ENCODE data around the gene TTC7B.

The TTC7B gene

GRCh38 chr14:90523961-90524875 is 292.0 kb downstream of the TTC7B start:
- Histone ChIP-seq H3K36me3 (ENCODE audit: control insufficient read depth in 1 of 2, insufficient read depth in 2 of 2, low read length in 2 of 2) (no peaks in the 10 kb centered on the region), H3K4me2 (ENCODE audit: low read length) (no peak overlapping the region), H3K4me3 (ENCODE audit: low read depth, low read length) (no peak overlapping the region), H4K8ac (ENCODE audit: low read depth, low read length) (no peak overlapping the region), H2BK12ac (ENCODE audit: low read length) (no peak overlapping the region), H4K12ac (ENCODE audit: low read depth, low read length) (no peak overlapping the region), H3K79me1 (ENCODE audit: low read length) (no peaks in the 10 kb centered on the region), H3K9ac (ENCODE audit: low read length) (no peak overlapping the region), H4K91ac (ENCODE audit: low read depth, low read length) (no peak overlapping the region), H3K14ac (ENCODE audit: low read length) (peak overlapping the region; percentile 20), H3K4ac (ENCODE audit: low read depth, low read length) (no peak overlapping the region), H3K18ac (ENCODE audit: low read length) (no peak overlapping the region), H2AK5ac (ENCODE audit: low read length) (no peak overlapping the region), H3K23ac (ENCODE audit: low read length) (no peak overlapping the region), H3K4me1 (ENCODE audit: control insufficient read depth in 1 of 2, insufficient read depth in 2 of 2, low read length in 2 of 2) (peaks cover 5% of the 10 kb centered on the region in 2 experiments), H3K79me2 (ENCODE audit: control insufficient read depth, insufficient read depth, low read length, poor library complexity) (no peaks in the 10 kb centered on the region), H3K27me3 (ENCODE audit: insufficient read depth, low read length) (no peaks in the 10 kb centered on the region), H2BK5ac (ENCODE audit: low read depth, low read length, poor library complexity) (no peak overlapping the region), H3K9me3 (ENCODE audit: insufficient read depth, low read depth, low read length) (no peaks in the 10 kb centered on the region), H3K27ac (ENCODE audit: low read depth, low read length) (no peak overlapping the region), H2AFZ (ENCODE audit: insufficient read depth, low read length, poor library complexity) (no peak overlapping the region), H2BK120ac (ENCODE audit: insufficient read depth, low read length, poor library complexity) (no peak overlapping the region)
- DNase-seq, result no peak
- WGBS (ENCODE audit: extremely low coverage, insufficient coverage, insufficient read length), result no CpG with 5 or more reads among the region's 18 CpGs

GRCh38 chr14:90523544-90523943 is 292.7 kb downstream of the TTC7B start:
- no peak overlapping the region for H2BK12ac ChIP-seq (ENCODE audit: low read length)
- H2AK5ac ChIP-seq (ENCODE audit: low read length), result no peak overlapping the region
- no peaks in the 10 kb centered on the region for H3K27me3 ChIP-seq (ENCODE audit: insufficient read depth, low read length)
- peak; percentile 17 to 66 for DNase-seq
- H4K91ac ChIP-seq (ENCODE audit: low read depth, low read length), result no peak overlapping the region
- H3K23ac ChIP-seq (ENCODE audit: low read length), result no peak overlapping the region
- H3K9ac ChIP-seq (ENCODE audit: low read length), result no peak overlapping the region
- H4K12ac ChIP-seq (ENCODE audit: low read depth, low read length), result no peak overlapping the region
- WGBS (ENCODE audit: extremely low coverage, insufficient coverage, insufficient read length), result no CpG with 5 or more reads among the region's 8 CpGs
- H3K4me3 ChIP-seq (ENCODE audit: low read depth, low read length), result no peak overlapping the region
- H2BK5ac ChIP-seq (ENCODE audit: low read depth, low read length, poor library complexity), result no peak overlapping the region
- no peak overlapping the region for H4K8ac ChIP-seq (ENCODE audit: low read depth, low read length)
- no peaks in the 10 kb centered on the region for H3K36me3 ChIP-seq (ENCODE audit: control insufficient read depth in 1 of 2, insufficient read depth in 2 of 2, low read length in 2 of 2)
- H3K4me2 ChIP-seq (ENCODE audit: low read length), result no peak overlapping the region
- no peaks in the 10 kb centered on the region for H3K9me3 ChIP-seq (ENCODE audit: insufficient read depth, low read depth, low read length)
- no peaks in the 10 kb centered on the region for H3K79me2 ChIP-seq (ENCODE audit: control insufficient read depth, insufficient read depth, low read length, poor library complexity)
- H2BK120ac ChIP-seq (ENCODE audit: insufficient read depth, low read length, poor library complexity), result no peak overlapping the region
- H3K27ac ChIP-seq (ENCODE audit: low read depth, low read length), result no peak overlapping the region
- H3K14ac ChIP-seq (ENCODE audit: low read length), result peak overlapping the region; percentile 20
- H2AFZ ChIP-seq (ENCODE audit: insufficient read depth, low read length, poor library complexity), result no peak overlapping the region
- no peak overlapping the region for H3K18ac ChIP-seq (ENCODE audit: low read length)
- H3K4me1 ChIP-seq (ENCODE audit: control insufficient read depth in 1 of 2, insufficient read depth in 2 of 2, low read length in 2 of 2), result peaks cover 5% of the 10 kb centered on the region in 2 experiments
- H3K79me1 ChIP-seq (ENCODE audit: low read length), result no peaks in the 10 kb centered on the region
- H3K4ac ChIP-seq (ENCODE audit: low read depth, low read length), result no peak overlapping the region

- no peak overlapping the region for H4K8ac ChIP-seq (ENCODE audit: low read depth, low read length)
- no peak overlapping the region for H3K27ac ChIP-seq (ENCODE audit: low read depth, low read length)
- no CpG with 5 or more reads among the region's 21 CpGs for WGBS (ENCODE audit: extremely low coverage, insufficient coverage, insufficient read length)
- DNase-seq, result no peak
- H3K79me2 ChIP-seq (ENCODE audit: control insufficient read depth, insufficient read depth, low read length, poor library complexity), result no peaks in the 10 kb centered on the region
- H3K4me3 ChIP-seq (ENCODE audit: low read depth, low read length), result no peak overlapping the region
- H3K4me1 ChIP-seq (ENCODE audit: control insufficient read depth in 1 of 2, insufficient read depth in 2 of 2, low read length in 2 of 2), result peaks cover 5% of the 10 kb centered on the region in 2 experiments
- H2BK12ac ChIP-seq (ENCODE audit: low read length), result no peak overlapping the region
- H3K14ac ChIP-seq (ENCODE audit: low read length), result no peak overlapping the region
- no peak overlapping the region for H4K91ac ChIP-seq (ENCODE audit: low read depth, low read length)
- H3K18ac ChIP-seq (ENCODE audit: low read length), result no peak overlapping the region
- H2BK5ac ChIP-seq (ENCODE audit: low read depth, low read length, poor library complexity), result no peak overlapping the region
- no peaks in the 10 kb centered on the region for H3K27me3 ChIP-seq (ENCODE audit: insufficient read depth, low read length)
- H3K4me2 ChIP-seq (ENCODE audit: low read length), result no peak overlapping the region
- no peaks in the 10 kb centered on the region for H3K36me3 ChIP-seq (ENCODE audit: control insufficient read depth in 1 of 2, insufficient read depth in 2 of 2, low read length in 2 of 2)
- H2AFZ ChIP-seq (ENCODE audit: insufficient read depth, low read length, poor library complexity), result no peak overlapping the region
- H3K9ac ChIP-seq (ENCODE audit: low read length), result no peak overlapping the region
- no peak overlapping the region for H4K12ac ChIP-seq (ENCODE audit: low read depth, low read length)
- H2AK5ac ChIP-seq (ENCODE audit: low read length), result peak overlapping the region; percentile 1
- no peaks in the 10 kb centered on the region for H3K79me1 ChIP-seq (ENCODE audit: low read length)
- H3K23ac ChIP-seq (ENCODE audit: low read length), result no peak overlapping the region
- H3K9me3 ChIP-seq (ENCODE audit: insufficient read depth, low read depth, low read length), result no peaks in the 10 kb centered on the region
- no peak overlapping the region for H3K4ac ChIP-seq (ENCODE audit: low read depth, low read length)
- no peak overlapping the region for H2BK120ac ChIP-seq (ENCODE audit: insufficient read depth, low read length, poor library complexity)
Measured at GRCh38 chr14:90522571-90523191, 293.5 kb downstream of the TTC7B start.

GRCh38 chr14:90521930-90522483 is 294.2 kb downstream of the TTC7B start:
- Histone ChIP-seq H2AK5ac (ENCODE audit: low read length) (no peak overlapping the region), H3K4me2 (ENCODE audit: low read length) (no peak overlapping the region), H3K79me2 (ENCODE audit: control insufficient read depth, insufficient read depth, low read length, poor library complexity) (no peaks in the 10 kb centered on the region), H3K9ac (ENCODE audit: low read length) (no peak overlapping the region), H3K79me1 (ENCODE audit: low read length) (peaks cover 3% of the 10 kb centered on the region), H3K18ac (ENCODE audit: low read length) (no peak overlapping the region), H2BK5ac (ENCODE audit: low read depth, low read length, poor library complexity) (no peak overlapping the region), H3K4me3 (ENCODE audit: low read depth, low read length) (no peak overlapping the region), H3K36me3 (ENCODE audit: control insufficient read depth in 1 of 2, insufficient read depth in 2 of 2, low read length in 2 of 2) (no peaks in the 10 kb centered on the region), H3K27ac (ENCODE audit: low read depth, low read length) (no peak overlapping the region), H2BK12ac (ENCODE audit: low read length) (no peak overlapping the region), H3K4me1 (ENCODE audit: control insufficient read depth in 1 of 2, insufficient read depth in 2 of 2, low read length in 2 of 2) (peaks cover 8 to 9% of the 10 kb centered on the region in 2 experiments), H2BK120ac (ENCODE audit: insufficient read depth, low read length, poor library complexity) (no peak overlapping the region), H3K14ac (ENCODE audit: low read length) (no peak overlapping the region), H3K9me3 (ENCODE audit: insufficient read depth, low read depth, low read length) (no peaks in the 10 kb centered on the region), H3K27me3 (ENCODE audit: insufficient read depth, low read length) (no peaks in the 10 kb centered on the region), H3K23ac (ENCODE audit: low read length) (no peak overlapping the region), H3K4ac (ENCODE audit: low read depth, low read length) (no peak overlapping the region), H4K12ac (ENCODE audit: low read depth, low read length) (no peak overlapping the region), H4K8ac (ENCODE audit: low read depth, low read length) (no peak overlapping the region), H2AFZ (ENCODE audit: insufficient read depth, low read length, poor library complexity) (no peak overlapping the region), H4K91ac (ENCODE audit: low read depth, low read length) (no peak overlapping the region)
- DNase-seq, result no peak
- WGBS (ENCODE audit: extremely low coverage, insufficient coverage, insufficient read length), result no CpG with 5 or more reads among the region's 18 CpGs

All from trophoblast cell (in vitro differentiated cells and primary cell).